ENCODE data around the gene SPATA9. TPM values are rescaled to one million over a fixed set of nuclear protein-coding genes. Genes with fewer than 3 reads are reported as not detected.
A peak's percentile ranks its signal among the peaks of the same experiment; 100 is the strongest.

SPATA9 gene
- total and polyA plus RNA-seq, 9 of the 15 experiments (the other 6 are each of a cell fraction or from before 2014, with no cell fraction given) = 0.16 to 5.5 (median 0.39) TPM; not detected in 3

DNA sequence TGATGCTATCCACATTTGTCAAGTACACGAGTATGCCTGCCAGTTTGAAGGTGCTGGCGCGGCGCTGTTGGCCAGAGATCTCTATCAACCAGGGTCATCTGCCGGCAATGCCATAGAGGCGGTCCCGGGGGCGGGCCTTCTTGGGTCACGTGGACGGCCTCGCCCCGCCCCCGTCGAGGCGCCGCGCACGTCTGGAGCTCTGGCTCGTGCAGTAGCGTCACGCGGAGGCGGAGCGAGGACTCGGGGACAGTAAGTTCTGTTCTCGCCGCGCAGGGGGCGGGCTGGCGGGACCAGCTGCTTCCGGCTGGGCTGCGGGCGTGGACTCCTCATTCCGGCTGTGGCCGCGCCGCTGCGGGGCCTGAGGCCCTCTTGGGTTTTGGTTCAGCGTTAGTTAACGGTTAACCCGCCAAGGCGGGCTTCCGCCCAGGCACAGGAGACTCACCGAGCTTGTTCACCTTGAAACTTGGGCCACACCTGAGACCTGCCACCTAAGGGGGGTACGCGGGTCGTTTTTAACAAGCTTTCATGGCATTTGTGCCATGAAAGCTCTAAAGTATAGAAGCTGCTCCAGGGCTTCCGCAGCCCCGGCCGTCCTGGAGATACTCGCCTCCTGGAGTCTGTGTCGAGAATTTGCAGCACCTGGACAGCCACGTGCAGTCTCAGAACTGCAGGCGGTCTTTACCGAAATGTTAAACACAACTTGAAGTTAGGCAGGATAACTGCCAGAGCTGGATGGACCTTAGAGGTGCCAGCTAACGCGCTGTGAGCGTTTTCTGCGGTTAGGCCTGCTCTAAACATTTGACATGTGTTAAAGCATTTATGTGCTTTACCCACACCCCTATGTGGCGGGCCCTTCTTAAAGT is 36.0 kb downstream of the SPATA9 start, which contains the start of gene RFESD (continued):
- TF ChIP-seq, protein P1, sequence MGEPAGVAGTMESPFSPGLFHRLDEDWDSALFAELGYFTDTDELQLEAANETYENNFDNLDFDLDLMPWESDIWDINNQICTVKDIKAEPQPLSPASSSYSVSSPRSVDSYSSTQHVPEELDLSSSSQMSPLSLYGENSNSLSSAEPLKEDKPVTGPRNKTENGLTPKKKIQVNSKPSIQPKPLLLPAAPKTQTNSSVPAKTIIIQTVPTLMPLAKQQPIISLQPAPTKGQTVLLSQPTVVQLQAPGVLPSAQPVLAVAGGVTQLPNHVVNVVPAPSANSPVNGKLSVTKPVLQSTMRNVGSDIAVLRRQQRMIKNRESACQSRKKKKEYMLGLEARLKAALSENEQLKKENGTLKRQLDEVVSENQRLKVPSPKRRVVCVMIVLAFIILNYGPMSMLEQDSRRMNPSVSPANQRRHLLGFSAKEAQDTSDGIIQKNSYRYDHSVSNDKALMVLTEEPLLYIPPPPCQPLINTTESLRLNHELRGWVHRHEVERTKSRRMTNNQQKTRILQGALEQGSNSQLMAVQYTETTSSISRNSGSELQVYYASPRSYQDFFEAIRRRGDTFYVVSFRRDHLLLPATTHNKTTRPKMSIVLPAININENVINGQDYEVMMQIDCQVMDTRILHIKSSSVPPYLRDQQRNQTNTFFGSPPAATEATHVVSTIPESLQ (CRISPR knock-in tag; IDR thresholded peaks at IDR 0.05) = no peak
- TF ChIP-seq, protein P2, sequence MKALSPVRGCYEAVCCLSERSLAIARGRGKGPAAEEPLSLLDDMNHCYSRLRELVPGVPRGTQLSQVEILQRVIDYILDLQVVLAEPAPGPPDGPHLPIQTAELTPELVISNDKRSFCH (CRISPR knock-in tag; IDR thresholded peaks at IDR 0.05) = no peak
- TF ChIP-seq, protein P2 (tag; IDR thresholded peaks at IDR 0.05) = no peak
- TF ChIP-seq KDM4B (IDR thresholded peaks at IDR 0.05; ENCODE audit: borderline replicate concordance in 2 of 2, low read depth in 1 of 2) (no peak), ZNF12 (CRISPR knock-in tag; IDR thresholded peaks at IDR 0.05) (0 out of 2 replicates have a peak, but pooled peaks have one; percentile 47), LCOR (CRISPR knock-in tag; IDR thresholded peaks at IDR 0.05) (no peak; the same call in 1 of the 2 replicates), ZBTB8A (IDR thresholded peaks at IDR 0.05; ENCODE audit: partially characterized antibody) (no peak), POLR2G (IDR thresholded peaks at IDR 0.05; ENCODE audit: low read depth, low read length) (peak; percentile 98), BRCA1 (IDR thresholded peaks at IDR 0.05) (no peak), BRCA1 (CRISPR knock-in tag; IDR thresholded peaks at IDR 0.05) (no peak), SIN3B (IDR thresholded peaks at IDR 0.05; ENCODE audit: low read depth) (no peak), ZFP30 (CRISPR knock-in tag; IDR thresholded peaks at IDR 0.05; ENCODE audit: borderline replicate concordance) (no peak), ZNF764 (CRISPR knock-in tag; IDR thresholded peaks at IDR 0.05; ENCODE audit: low read depth) (no peak), ATF7 (IDR thresholded peaks at IDR 0.05) (peak; percentile 90), TCF3 (CRISPR knock-in tag; IDR thresholded peaks at IDR 0.05) (0 out of 2 replicates have a peak, but pooled peaks have one; percentile 52), GATA2 (CRISPR knock-in tag; IDR thresholded peaks at IDR 0.05) (no peak; the same call in 1 of the 2 replicates)
- TF ChIP-seq, protein P3, sequence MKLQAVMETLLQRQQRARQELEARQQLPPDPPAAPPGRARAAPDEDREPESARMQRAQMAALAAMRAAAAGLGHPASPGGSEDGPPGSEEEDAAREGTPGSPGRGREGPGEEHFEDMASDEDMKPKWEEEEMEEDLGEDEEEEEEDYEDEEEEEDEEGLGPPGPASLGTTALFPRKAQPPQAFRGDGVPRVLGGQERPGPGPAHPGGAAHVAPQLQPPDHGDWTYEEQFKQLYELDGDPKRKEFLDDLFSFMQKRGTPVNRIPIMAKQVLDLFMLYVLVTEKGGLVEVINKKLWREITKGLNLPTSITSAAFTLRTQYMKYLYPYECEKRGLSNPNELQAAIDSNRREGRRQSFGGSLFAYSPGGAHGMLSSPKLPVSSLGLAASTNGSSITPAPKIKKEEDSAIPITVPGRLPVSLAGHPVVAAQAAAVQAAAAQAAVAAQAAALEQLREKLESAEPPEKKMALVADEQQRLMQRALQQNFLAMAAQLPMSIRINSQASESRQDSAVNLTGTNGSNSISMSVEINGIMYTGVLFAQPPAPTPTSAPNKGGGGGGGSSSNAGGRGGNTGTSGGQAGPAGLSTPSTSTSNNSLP (IDR thresholded peaks at IDR 0.05; ENCODE audit: borderline replicate concordance, low read depth, low read length) = no peak; the same call in 1 of the 2 replicates
- TF ChIP-seq, protein P4, sequence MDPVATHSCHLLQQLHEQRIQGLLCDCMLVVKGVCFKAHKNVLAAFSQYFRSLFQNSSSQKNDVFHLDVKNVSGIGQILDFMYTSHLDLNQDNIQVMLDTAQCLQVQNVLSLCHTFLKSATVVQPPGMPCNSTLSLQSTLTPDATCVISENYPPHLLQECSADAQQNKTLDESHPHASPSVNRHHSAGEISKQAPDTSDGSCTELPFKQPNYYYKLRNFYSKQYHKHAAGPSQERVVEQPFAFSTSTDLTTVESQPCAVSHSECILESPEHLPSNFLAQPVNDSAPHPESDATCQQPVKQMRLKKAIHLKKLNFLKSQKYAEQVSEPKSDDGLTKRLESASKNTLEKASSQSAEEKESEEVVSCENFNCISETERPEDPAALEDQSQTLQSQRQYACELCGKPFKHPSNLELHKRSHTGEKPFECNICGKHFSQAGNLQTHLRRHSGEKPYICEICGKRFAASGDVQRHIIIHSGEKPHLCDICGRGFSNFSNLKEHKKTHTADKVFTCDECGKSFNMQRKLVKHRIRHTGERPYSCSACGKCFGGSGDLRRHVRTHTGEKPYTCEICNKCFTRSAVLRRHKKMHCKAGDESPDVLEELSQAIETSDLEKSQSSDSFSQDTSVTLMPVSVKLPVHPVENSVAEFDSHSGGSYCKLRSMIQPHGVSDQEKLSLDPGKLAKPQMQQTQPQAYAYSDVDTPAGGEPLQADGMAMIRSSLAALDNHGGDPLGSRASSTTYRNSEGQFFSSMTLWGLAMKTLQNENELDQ (CRISPR knock-in tag; IDR thresholded peaks at IDR 0.05; ENCODE audit: borderline replicate concordance) = 0 out of 2 replicates have a peak, but pooled peaks have one; percentile 67
